Mesodermal cell (in vitro differentiated cells): Measurements from ENCODE around the gene FBXL14.

Experiments used
- H3K27ac ChIP-seq: 2 replicates; pipeline ENCODE4 v1.7.0; 2013; ENCODE audit warnings: mild to moderate bottlenecking, low read depth, low read length, moderate library complexity; ENCODE audit not compliant: severe bottlenecking
- H3K36me3 ChIP-seq: 2 replicates; pipeline ENCODE4 v1.7.1; 2013; ENCODE audit warnings: mild to moderate bottlenecking, low read length, moderate library complexity; ENCODE audit not compliant: control insufficient read depth, insufficient read depth
- H3K4me1 ChIP-seq: one replicate; pipeline ENCODE4 v1.7.1; 2013; ENCODE audit warnings: mild to moderate bottlenecking, low read length; ENCODE audit not compliant: insufficient read depth, control insufficient read depth, poor library complexity, severe bottlenecking
- H3K4me3 ChIP-seq: 2 replicates; pipeline ENCODE4 v1.7.0; 2013; ENCODE audit warnings: low read length, control low read depth, mild to moderate bottlenecking; ENCODE audit not compliant: insufficient read depth, poor library complexity, severe bottlenecking; ENCODE audit errors: extremely low read depth
- H3K9me3 ChIP-seq: 2 replicates; pipeline ENCODE4 v1.7.1; 2013; ENCODE audit warnings: mild to moderate bottlenecking, low read length, moderate library complexity; ENCODE audit not compliant: control insufficient read depth
- WGBS, 2 experiments: methylation state at CpG; one replicate each; pipeline ENCODE4 v1.1.5; 2013; ENCODE audit warnings: missing lambda C conversion rate in 2 of 2; ENCODE audit not compliant: insufficient coverage in 2 of 2; 5-methylcytosine and 5-hydroxymethylcytosine counted together

FBXL14 gene

DNA sequence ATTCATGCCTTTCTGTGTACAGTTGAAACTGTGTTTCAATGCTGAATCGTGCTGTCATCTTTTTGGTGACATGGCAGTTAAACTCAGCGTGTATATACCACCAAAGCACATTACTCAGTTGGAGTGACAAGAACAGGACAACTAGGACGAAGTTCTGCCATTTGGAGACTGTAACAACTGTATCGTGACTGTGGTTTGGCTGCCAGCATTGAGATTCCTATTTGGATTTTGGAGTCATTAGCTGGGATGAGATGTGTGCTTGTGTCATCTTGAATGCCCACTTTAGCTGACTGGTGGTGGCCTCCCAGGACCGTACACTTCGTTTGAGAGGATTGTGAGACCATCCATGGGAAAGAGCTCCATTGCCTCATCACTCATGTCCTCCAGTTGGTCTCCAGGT is 42.9 kb downstream of the FBXL14 start:
- WGBS, 2 experiments, result 86 to 96% methylated on average over 5 to 6 of the region's 6 CpGs
- no peak overlapping the region for H3K4me3 ChIP-seq
- H3K9me3 ChIP-seq, result no peaks in the 10 kb centered on the region
- H3K27ac ChIP-seq, result no peak overlapping the region
- H3K4me1 ChIP-seq, result no peaks in the 10 kb centered on the region
- H3K36me3 ChIP-seq, result no peaks in the 10 kb centered on the region

- H3K4me1 ChIP-seq, result no peaks in the 10 kb centered on the region
- no peak overlapping the region for H3K27ac ChIP-seq
- no peak overlapping the region for H3K4me3 ChIP-seq
- H3K36me3 ChIP-seq, result no peaks in the 10 kb centered on the region
- WGBS, 2 experiments, result 91% methylated on average over 18 to 19 of the region's 19 CpGs
- no peaks in the 10 kb centered on the region for H3K9me3 ChIP-seq
These were observed 47.3 kb downstream of the FBXL14 start for GRCh38 chr12:1546931-1547640.

- Histone ChIP-seq H3K36me3 (no peaks in the 10 kb centered on the region), H3K9me3 (no peaks in the 10 kb centered on the region), H3K4me1 (no peaks in the 10 kb centered on the region), H3K27ac (no peak overlapping the region), H3K4me3 (no peak overlapping the region)
- WGBS, 2 experiments, result 63 to 75% methylated on average over 3 to 5 of the region's 7 CpGs
These were observed 49.2 kb downstream of the FBXL14 start for GRCh38 chr12:1544996-1545700.

DNA sequence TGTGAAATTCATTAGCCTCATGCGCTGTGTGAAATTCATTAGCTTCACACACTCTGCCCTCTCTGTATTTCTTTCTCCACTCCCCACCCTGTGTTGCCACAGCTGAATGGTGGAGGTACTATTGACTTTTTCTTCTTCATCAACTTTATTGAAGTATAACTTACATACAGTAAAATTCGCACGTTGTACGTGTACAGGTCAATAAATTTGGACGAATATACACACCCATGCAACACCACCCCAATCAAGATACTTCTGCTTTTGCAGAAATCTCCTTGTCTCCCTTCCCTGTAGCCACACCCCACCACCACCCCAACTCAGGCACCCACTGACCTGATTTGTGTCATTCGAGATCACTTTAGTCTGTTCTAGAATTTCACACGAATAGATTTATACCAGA is 51.8 kb downstream of the FBXL14 start:
- no peaks in the 10 kb centered on the region for H3K36me3 ChIP-seq
- H3K9me3 ChIP-seq, result no peaks in the 10 kb centered on the region
- WGBS, 2 experiments, result 97 to 98% methylated on average over 4 of the region's 7 CpGs
- no peaks in the 10 kb centered on the region for H3K4me1 ChIP-seq
- H3K4me3 ChIP-seq, result no peak overlapping the region
- H3K27ac ChIP-seq, result no peak overlapping the region

- 87 to 92% methylated on average over 6 of the region's 6 CpGs for WGBS, 2 experiments
- Histone ChIP-seq H3K9me3 (no peaks in the 10 kb centered on the region), H3K4me1 (no peaks in the 10 kb centered on the region), H3K27ac (no peak overlapping the region), H3K36me3 (no peaks in the 10 kb centered on the region), H3K4me3 (no peak overlapping the region)
These were observed 53.7 kb downstream of the FBXL14 start for GRCh38 chr12:1540690-1541089.

DNA sequence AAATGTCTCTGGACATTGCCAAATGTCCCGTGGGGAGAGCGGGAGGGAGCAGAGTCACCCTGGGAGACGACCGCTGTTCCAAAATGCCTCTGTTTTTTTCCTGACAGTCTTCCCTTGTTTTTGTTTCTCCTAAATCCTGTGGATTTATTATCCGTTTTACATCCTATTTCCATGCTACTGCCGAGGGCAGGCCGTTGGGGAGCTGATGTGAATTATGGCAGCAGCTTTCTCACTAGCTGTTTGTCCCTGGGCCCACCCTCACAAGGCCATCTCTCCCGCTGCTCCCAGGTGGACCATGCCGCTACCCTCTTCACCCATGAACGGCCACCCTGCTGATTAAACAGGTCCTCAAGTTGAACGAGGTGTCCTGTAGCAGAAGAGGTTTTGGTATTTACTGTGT is 55.2 kb downstream of the FBXL14 start:
- H3K9me3 ChIP-seq, result no peaks in the 10 kb centered on the region
- H3K4me1 ChIP-seq, result no peaks in the 10 kb centered on the region
- WGBS, 2 experiments, result 85 to 86% methylated on average over 8 to 11 of the region's 11 CpGs
- H3K36me3 ChIP-seq, result no peaks in the 10 kb centered on the region
- H3K4me3 ChIP-seq, result no peak overlapping the region
- H3K27ac ChIP-seq, result no peak overlapping the region

DNA sequence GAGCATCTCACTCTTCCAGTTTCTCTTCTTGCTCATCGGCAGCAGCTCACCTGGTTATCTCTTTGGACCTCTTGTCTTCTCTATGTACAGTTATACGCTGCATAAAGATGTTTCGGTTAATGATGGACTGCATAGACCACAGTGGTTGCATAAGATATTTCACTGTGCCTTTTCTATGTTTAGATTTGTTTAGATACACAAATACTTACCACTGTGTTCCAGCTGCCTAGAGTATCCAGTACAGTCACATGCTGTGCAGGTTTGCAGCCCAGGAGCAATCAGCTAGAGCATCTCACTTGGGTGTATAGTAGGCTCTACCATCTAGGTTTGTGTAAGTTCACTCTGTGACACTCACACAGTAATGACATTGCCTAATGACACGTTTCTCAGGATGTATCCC is 57.6 kb downstream of the FBXL14 start:
- 75 to 87% methylated on average over 2 of the region's 4 CpGs for WGBS, 2 experiments
- Histone ChIP-seq H3K27ac (no peak overlapping the region), H3K36me3 (no peaks in the 10 kb centered on the region), H3K4me1 (peaks cover under 1% of the 10 kb centered on the region), H3K4me3 (no peak overlapping the region), H3K9me3 (no peaks in the 10 kb centered on the region)

- H3K36me3 ChIP-seq, result no peaks in the 10 kb centered on the region
- H3K9me3 ChIP-seq, result no peaks in the 10 kb centered on the region
- H3K4me3 ChIP-seq, result no peak overlapping the region
- peaks cover 3% of the 10 kb centered on the region for H3K4me1 ChIP-seq
- WGBS, 2 experiments, result 79 to 83% methylated on average over 2 of the region's 3 CpGs
- H3K27ac ChIP-seq, result no peak overlapping the region
These were observed 59.6 kb downstream of the FBXL14 start for GRCh38 chr12:1534748-1535147.

- WGBS, 2 experiments, result 80 to 83% methylated on average over 13 to 14 of the region's 16 CpGs
- no peak overlapping the region for H3K4me3 ChIP-seq
- peaks cover 7% of the 10 kb centered on the region for H3K4me1 ChIP-seq
- no peak overlapping the region for H3K27ac ChIP-seq
- H3K36me3 ChIP-seq, result no peaks in the 10 kb centered on the region
- H3K9me3 ChIP-seq, result no peaks in the 10 kb centered on the region
These were observed 60.6 kb downstream of the FBXL14 start for GRCh38 chr12:1533602-1534304.

DNA sequence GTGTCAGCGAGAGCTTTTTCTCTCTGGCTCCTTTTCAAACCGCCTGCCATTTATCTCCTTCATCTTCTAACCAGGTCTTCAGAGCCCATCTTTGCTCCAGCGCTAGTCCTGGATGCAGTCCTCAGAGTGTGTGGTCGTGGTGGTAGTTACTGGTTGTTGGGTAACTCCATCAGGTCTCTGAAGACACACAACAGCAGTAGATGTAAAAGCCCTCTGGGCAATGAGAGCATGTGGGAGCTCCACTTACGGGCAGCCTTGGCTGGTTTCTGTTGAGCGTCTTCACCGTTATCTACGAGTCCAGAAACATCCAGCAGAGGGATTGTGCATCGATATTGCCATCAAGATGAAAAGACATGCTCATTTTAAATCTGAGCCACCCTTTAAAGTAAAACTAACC is 61.2 kb downstream of the FBXL14 start:
- Histone ChIP-seq H3K27ac (no peak overlapping the region), H3K4me3 (no peak overlapping the region), H3K36me3 (no peaks in the 10 kb centered on the region), H3K4me1 (peaks cover 7% of the 10 kb centered on the region), H3K9me3 (no peaks in the 10 kb centered on the region)
- 90 to 97% methylated on average over 7 of the region's 9 CpGs for whole genome bisulfite sequencing, 2 experiments
